ENCODE measurements around the gene SLC26A8.
"Not testable (repeated sequence)": the region's sequence is repeated elsewhere in the genome, so short reads cannot be mapped to it uniquely, and the experiment has no call there.

The SLC26A8 gene

DNA sequence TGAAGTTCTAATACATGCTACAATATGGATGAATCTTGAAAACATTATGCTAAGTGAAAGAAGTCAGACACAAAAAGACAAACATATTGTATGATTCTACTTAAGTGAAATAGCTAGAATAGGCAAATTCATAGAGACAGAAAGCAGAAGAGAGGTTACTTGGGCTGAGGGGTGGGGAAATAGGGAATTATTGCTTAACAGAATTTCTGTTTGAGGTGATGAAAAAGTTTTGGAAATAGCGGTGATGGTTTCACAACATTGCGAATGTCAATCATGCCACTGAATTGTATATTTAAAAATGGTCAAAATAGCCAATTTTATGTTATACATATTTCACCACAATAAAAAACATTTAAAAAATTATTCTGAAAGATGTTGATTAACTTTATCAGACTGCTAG lies 6.1 kb downstream of the SLC26A8 start:
- no peak for DNase-seq (ENCODE audit: low read depth in 2 of 2)

DNA sequence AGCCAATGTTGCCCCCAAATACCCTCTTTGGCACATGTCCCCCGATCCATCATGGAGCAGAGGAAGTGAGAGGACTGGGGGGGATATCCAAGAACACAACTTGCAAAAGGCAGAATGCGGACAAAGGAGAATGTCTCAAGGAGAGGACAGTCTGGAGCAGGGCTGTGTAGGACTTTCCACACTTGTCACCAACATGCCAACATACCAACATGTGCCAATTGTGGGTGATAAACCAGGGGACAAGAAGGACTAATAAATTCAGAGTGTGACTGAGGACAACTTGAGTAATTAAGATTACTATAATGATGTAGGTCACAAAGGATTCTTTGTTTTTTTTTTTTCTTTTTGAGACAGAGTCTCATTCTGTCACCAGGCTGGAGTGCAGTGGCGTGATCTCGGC lies 8.8 kb downstream of the SLC26A8 start:
- no peak for DNase-seq (ENCODE audit: low read depth in 2 of 2)

DNA sequence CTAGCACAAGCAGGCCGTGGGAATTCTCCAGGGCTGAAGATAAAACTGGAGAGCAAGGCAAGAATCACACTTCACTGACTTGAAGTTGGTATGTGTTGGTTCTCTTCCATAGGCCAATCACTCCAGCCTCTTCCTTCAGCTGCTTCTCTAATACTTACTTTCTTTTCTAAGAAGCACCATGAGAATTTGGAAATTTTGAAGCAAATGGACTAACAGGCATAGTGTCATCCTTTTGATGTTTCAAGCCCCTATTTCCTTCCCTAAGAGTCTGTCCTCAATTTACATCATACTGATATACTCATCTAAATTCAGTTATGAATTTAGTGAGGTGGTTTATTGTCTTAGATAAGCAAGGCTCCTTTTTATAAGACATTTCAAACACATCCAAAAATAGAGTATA lies 24.0 kb downstream of the SLC26A8 start:
- DNase-seq (ENCODE audit: low read depth in 2 of 2), result no peak

DNA sequence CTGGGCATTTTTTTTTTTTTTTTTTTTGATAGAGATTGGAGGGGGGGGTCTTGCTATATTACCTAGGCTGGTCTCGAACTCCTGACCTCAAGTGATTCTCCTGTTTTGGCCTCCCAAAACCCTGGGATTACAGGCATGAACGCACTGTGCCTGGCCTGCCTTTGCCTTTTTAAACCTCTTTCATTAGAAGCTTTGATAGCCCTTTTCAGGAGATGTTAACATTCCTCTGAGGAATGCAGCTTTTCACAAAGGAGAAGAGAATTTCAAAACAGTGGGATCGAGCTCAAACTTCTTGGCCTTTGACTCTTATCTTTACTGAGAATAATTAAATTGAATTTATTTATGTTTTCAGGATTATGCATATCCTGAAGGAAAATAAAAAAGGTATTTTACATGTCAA lies 31.3 kb downstream of the SLC26A8 start:
- DNase-seq (ENCODE audit: low read depth in 2 of 2), result no peak

DNA sequence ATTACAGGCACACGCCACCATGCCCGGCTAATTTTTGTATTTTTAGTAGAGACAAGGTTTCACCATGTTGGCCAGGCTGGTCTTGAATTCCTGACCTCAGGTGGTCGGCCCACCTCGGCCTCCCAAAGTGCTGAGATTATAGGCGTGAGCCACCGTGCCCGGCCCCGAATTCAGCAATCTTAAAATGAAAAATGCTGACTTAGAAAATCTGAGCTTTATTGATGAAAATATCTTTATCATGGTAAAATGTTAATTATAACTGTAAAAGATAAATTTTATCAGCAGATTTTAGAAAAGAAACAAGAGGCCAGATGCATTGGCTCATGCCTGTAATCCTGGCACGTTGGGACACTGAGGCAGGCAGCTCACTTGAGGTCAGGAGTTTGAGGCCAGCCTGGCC lies 36.4 kb downstream of the SLC26A8 start:
- DNase-seq (ENCODE audit: low read depth in 2 of 2), result not testable (repeated sequence)

DNA sequence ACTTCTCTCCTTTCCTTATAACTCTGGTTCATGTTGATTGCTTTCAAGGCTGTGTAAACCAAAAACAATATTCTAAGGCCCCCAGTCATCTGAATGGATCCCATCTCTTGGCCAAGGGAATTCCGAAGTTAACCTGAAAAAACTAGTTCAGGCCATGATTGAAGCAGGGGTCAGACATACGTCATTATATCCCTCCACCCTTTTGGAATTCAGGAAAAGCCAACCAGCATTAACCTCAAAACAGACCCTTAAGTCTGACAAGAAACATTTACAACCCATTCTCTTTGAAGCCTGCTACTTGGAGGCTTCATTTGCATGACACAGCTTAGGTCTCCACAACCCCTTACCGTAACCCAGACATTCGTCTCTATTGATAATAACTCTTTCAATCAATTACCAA lies 39.7 kb downstream of the SLC26A8 start:
- DNase-seq (ENCODE audit: low read depth in 2 of 2), result no peak

DNA sequence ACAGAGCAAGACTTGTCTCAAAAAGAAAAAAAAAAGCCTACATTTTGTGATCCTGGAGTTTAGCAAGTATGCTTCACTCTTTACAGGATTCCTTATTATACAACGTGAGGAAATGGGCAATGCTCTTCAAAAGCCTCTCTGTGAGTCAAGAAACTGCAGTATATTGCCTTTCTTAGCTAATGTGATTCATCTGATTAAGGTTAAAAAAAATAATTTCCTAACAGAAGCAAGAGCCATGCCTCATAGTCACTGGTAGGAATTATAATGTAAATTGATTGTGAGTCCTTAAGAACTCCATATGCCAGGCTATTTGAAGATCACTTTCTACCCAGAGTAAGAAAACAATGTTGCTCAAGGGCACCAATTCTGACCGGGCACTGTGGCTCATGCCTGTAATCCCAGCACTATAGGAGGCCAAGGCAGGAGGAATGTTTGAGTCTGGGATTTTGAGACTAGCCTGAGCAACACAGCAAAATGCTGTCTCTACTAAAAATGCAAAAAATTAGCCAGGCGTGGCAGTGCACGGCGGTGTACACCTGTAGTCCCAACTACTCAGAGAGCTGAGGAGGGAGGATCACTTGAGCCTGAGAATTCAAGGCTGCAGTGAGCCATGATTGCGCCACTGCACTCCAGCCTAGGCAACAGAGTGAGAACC lies 43.3 kb downstream of the SLC26A8 start:
- no peak for DNase-seq (ENCODE audit: low read depth in 2 of 2)

DNA sequence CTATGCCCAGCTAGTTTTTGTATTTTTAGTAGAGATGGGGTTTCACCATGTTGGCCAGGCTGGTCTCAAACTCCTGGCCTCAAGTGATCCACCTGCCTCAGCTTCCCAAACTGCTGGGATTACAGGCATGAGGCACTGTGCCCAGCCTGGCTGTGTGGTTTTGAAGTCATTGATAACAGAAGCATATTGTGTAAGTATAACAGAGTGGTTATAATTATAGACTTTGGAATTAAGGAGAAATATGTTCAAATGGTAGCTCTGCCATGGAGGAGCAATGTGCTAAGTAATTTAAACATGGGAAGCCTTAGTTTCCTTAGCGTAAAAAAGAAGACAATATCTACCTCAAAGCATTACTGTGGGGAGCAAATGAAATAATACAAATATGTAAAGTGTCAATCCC lies 44.3 kb downstream of the SLC26A8 start:
- not testable (repeated sequence) for DNase-seq (ENCODE audit: low read depth in 2 of 2)

DNA sequence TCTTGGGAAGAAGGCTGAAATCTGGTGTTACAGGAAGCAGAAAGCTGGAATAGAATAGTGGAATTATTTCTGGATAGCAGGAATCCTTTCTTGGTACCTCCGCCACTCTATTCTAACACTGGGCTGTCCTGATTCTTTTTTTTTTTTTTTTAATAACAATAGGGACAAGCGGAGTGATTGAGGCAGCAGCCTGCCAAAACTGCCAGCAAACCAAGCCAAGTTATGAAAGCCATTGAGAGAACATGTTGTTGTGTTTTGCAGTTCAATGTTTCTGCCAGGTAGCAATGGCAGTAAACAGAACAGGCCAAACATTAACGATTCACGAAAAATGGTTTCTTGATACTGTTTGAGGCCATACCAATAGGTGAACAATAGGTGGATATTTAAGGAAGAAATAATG lies 47.1 kb downstream of the SLC26A8 start:
- no peak for DNase-seq (ENCODE audit: low read depth in 2 of 2)

DNA sequence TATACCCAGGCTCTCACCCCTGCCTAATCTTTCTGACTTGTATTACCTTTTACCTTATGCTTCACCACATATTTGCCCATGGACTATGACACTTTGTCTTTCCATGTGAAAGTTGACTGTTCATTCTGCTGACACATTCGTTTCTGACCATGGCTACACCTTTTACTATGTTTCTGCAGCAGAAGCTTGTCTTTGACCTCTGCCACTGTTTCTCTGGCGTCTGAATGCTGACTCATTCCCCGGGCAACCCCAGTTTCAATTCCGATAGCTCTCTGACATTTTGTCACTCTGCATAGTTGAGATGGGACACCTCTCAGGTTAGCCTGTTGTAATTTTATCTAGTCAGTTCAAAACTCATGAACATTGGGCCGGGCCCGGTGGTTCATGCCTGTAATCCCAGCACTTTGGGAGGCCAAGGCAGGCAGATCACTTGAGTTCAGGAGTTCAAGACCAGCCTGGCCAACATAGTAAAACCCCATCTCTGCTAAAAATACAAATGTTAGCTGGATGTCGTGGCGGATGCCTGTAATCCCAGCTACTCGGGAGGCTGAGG lies 50.7 kb downstream of the SLC26A8 start:
- no peak for DNase-seq (ENCODE audit: low read depth in 2 of 2)

DNA sequence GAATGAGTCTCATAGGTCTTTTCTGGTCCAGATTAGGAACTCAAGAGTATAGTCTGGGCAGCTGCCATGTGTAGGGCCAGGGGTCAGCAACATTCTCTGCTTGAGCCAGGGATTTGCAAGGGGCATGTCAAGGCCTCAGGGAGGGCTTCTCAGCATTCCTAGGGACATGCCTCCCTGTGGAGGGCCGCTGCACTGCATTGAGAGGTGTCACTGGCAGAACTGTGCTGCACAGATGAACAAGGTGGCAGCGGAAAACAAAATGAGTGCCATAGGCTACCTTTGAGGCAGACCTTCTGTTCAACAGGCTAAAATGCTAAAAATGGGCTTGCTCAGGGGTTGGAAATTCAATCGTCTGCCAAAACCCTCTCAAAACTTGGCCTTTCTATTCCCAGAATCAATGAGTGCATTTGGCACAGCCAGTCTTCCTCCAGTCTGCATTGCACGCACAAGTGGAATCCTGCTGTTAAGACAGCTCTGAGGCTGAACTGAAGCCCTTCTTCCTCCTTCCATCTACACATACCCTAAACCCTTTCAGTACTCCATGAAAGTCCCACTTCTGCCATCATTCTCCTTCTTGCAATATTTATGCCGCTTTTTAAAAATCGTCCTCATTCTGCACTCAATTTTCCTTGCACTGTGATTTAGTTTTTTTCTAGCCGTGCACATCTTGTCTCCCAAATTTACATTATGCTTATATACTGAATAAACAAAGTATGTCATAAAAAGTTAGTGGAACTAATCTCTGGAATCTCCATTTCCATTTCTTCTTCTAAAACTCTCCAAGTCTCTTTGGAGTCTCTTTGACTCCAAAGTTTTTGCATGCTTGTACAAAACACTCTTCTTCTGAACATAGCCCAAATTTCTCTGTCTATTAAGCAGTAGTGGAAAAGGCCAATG lies 51.7 kb downstream of the SLC26A8 start:
- no peak for DNase-seq (ENCODE audit: low read depth in 2 of 2)

DNA sequence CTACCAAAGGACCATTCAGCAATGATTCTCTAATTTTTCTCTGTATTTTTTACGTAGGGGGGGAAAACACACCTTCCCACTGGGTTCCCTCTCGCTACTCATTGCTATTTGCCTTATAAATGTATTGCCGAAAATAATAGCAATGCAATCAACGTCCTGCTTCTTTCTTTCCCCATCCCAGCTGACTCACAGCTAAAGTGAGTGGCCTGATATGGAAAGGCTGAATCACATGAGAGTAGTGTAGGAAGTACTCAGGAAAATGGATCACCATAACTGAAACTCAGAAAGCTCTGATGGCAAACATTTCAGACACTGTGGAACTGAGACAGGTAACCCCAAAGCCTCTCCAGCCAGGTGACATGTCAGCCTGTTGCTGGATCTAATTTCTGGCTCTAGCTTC lies 54.3 kb downstream of the SLC26A8 start:
- no peak for DNase-seq (ENCODE audit: low read depth in 2 of 2)

DNA sequence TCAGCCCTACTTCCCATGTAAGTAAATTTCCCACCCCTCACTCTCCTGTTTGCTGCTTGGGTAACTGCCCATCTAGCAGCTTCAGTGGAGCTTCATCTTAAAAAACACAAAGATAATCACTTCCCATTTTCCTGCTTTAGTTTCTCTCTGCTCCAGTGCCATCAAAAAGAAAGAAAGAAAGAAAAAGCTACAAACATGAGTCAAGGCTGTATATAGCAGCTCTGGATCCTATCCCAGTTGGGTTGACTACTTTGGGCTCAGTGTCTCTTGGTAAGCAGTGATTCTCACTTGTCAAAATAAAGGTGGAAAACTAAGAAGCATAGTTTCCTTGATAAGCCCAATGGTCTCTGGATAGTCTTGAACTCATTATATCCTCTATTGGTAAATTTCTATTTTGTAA lies 54.8 kb downstream of the SLC26A8 start:
- DNase-seq (ENCODE audit: low read depth in 2 of 2), result no peak

DNA sequence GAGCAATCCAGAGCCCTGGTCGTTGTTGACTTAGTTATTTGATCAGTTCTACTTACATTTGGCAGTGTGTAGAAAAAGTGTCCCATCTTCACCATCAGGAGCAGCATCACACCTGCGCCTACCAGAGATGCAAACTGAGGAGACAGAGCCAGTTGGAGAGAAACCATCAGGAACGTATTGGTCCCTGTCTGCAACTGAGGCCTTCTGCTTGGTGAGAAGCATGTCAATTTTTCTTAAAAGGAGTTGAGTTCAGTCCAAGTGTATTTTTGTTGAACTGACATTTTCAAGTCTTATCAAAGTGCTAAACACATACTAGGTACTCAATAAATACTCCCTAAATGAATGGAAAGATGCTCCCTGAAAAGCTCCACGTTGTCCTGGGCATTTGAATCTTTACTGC lies 55.6 kb downstream of the SLC26A8 start:
- no peak for DNase-seq (ENCODE audit: low read depth in 2 of 2)

DNA sequence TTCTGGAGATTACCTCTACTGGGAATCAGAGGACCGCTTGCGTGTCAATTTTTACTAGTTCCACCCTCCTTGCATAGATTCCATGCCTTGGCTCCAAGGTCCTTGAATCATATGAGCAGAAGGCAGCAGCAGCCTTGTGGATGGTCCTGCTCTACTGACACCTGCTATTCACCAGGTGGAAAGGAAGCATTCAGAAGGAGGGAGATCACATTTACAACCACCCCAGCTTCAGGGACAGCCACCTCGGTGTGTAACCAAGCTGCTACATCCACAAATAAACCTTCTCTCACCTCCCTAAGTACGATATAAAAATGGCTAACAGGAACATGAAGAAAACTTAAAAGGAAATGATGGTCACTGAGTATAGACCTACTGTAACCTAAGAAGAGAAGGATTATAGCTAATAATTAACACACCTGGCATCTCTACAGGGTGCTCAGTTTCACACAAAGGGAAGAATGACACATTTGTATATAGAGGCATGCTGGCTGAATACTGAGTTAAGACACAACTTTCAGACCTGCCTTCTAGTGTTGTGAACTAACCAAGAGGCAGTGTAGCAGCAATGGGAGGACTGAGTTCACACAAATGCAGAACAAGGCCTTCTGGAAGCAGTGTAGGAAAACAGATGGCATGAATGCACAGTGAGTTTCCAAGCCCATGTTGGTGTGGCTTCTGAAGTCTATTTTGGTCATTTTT lies 57.2 kb downstream of the SLC26A8 start:
- no peak for DNase-seq (ENCODE audit: low read depth in 2 of 2)

DNA sequence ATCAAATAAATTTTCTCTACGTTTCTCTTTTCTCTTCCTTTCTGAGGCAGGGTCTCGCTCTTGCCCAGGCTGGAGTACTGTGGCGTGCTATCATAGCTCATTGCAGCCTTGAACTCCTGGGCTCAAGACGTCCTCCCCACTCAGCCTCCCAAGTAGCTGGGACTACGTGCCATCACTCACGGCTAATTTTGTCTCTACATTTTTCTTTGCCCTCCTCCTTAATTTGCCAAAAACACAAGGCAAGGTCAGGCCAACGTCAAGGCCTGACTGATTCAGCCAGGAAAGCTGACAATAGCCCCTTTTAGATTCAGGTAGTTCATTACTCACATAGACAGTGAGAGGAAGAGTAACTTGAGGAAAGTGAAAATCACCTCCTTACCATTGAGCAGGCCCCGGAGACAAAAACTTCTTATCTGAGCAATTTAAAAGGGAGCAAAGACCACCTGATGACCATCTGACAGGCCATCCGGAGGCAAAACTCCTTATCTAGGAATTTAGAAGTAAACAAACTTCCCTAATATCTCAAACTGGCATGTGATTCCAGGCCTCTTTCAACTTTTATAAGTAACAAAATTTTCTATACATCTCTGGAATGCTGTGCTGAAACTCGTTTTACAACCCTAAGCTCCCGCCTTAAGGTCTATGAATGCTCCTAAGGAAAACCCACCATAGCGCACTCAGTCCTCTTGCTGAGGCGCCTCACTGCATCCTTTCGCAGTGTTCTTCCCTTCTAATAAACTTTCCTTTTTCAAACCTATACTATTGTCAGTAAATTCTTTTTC lies 61.5 kb downstream of the SLC26A8 start:
- DNase-seq (ENCODE audit: low read depth in 2 of 2), result no peak

DNA sequence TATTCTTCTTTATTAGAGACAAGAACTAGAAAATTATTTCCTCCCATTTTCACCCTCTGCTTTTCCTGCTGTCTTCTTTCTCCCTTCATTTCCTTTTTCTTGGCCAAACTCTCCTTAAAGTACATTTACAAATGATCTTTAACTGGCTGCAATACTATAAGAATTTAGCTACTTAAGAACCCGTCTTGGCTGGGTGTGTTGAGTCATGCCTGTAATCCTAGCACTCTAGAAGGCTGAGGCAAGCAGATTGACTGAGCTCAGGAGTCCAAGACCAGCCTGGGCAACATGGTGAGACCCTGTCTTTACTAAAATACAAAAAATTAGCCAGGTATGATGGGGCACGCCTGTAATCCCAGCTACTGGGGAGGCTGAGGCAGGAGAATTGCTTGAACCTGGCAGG lies 64.3 kb downstream of the SLC26A8 start:
- DNase-seq (ENCODE audit: low read depth in 2 of 2), result no peak

DNA sequence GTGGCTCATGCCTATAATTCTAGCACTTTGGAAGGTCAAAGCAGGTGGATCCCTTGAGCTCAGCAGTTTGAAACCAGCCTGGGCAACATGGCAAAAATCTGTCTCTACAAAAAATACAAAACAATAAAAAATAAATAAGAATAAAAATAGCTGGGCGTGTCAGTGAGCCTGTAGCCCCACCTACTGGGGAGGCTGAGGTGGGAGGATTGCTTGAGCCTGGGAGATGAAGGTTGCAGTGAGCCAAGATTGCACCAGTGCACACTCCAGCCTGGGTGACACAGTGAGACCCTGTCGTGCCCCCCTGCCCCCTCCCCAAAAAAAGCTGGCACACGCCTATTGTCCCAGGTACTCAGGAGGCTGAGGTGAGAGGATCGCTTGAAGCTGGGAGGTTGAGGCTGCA lies 68.5 kb downstream of the SLC26A8 start:
- DNase-seq (ENCODE audit: low read depth in 2 of 2), result no peak

DNA sequence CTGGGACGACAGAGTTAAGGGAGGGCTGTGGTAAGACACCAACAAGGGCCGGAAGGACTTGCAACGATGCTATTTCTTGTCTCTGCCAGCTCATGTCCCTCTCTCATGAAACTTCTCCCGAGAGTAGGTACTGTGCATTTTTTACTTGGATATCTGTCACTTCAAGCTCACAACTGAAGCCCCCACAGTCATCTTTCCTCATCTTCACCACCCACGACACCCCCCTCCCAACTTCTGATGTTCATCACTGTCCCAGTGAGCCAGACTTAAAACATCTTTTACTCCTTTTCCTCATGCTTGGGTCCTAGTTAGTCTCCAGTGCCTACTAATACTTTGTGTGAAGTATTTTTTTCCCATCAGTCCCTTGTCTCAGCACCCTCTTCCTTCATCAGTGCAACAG lies 68.9 kb downstream of the SLC26A8 start:
- DNase-seq (ENCODE audit: low read depth in 2 of 2), result no peak

DNA sequence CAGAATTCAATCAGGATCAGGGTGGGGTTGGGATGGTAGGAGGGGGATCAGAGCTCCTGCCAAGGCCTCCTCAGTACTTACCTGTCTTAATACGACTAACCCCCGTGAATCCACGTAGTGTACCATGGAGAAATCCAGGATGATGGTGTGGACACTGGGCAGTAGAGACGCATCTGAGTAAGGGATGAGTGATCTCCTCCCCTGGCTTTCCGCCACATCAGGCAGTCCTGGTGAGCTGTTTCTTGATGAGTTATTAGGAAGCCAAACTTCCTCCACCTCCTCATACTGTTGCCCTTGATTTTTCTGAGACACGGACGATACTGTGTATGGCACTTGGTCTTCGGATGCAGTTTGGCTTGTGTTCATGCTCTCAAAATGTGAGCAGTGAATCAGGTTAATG lies 69.4 kb downstream of the SLC26A8 start:
- no peak for DNase-seq (ENCODE audit: low read depth in 2 of 2)

DNA sequence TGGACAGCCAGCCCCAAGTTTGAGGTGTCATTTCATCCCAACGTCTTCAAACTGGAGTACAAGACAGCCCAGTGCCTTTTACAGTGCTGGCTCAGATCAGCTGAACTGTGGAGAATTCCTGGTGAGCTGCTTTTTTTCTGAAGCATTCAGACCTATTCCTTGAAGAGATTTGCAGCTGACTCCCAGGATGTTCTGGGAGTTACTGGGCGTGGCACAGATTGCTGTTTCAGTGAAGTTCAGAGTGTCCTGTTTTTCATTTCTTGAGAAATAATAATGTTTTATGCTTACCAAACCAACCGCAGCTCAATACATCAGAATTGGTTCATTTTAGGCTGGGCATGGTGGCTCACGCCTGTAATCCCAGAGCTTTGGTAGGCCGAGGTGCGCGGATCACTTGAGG lies 70.1 kb downstream of the SLC26A8 start:
- DNase-seq (ENCODE audit: low read depth in 2 of 2), result no peak

DNA sequence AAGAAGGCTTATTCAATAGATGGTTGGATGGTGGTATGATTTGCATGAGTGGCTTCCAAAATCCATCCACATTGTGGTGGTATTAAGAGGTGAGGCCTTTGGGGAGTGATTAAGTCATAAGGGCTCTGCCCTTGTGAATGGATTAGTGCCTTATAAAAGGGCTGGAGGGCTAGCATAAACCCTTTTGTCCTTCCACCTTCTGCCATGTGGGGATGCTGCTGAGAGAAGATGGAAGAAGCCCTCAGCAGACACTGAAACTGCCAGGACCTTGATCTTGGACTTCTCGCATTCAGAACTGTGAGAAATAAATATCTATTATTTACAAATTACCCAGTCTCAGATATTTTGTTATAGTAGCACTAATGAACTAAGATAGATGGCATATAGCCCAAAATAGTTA lies 75.7 kb downstream of the SLC26A8 start:
- DNase-seq (ENCODE audit: low read depth in 2 of 2), result no peak

All from activated CD4-positive, alpha-beta T cell treated with anti-CD3 and anti-CD28 coated beads for 24 hours (primary cell).